GM12874 (cell line): ENCODE data around the gene MICU2.

Experiments
- TF ChIP-seq, protein P1 (sequence below): IDR thresholded peaks from 2 replicates; pipeline ENCODE4 v1.5.1; 2011; ENCODE audit warnings: low read depth, mild to moderate bottlenecking, control low read depth, low read length, moderate library complexity; ENCODE audit not compliant: insufficient read depth

Gene MICU2

GRCh38 chr13:21610687-21611086, 6.7 kb upstream of the MICU2 start:
- TF ChIP-seq, protein P1, sequence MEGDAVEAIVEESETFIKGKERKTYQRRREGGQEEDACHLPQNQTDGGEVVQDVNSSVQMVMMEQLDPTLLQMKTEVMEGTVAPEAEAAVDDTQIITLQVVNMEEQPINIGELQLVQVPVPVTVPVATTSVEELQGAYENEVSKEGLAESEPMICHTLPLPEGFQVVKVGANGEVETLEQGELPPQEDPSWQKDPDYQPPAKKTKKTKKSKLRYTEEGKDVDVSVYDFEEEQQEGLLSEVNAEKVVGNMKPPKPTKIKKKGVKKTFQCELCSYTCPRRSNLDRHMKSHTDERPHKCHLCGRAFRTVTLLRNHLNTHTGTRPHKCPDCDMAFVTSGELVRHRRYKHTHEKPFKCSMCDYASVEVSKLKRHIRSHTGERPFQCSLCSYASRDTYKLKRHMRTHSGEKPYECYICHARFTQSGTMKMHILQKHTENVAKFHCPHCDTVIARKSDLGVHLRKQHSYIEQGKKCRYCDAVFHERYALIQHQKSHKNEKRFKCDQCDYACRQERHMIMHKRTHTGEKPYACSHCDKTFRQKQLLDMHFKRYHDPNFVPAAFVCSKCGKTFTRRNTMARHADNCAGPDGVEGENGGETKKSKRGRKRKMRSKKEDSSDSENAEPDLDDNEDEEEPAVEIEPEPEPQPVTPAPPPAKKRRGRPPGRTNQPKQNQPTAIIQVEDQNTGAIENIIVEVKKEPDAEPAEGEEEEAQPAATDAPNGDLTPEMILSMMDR, result no peak

DNA sequence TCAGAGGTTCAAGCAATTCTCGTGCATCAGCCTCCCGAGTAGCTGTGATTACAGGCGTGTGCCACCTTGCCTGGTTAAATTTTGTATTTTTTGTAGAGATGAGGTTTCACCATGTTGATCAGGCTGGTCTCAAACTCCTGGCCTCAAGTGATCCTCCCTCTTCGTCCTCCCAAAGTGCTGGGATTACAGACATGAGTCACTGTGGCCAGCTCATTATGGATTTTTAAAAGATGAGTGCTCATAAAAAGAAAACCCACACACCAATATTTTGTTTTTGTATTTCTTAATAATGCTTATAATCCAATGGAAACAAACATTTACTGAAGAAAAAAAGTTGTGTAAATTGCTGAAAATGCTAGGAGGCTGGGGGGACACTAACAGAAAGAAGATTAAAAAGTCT, 5.0 kb upstream of the MICU2 start:
- TF ChIP-seq, protein P1, result no peak

- TF ChIP-seq, protein P1, result no peak
Measured at GRCh38 chr13:21606796-21607195, 2.8 kb upstream of the MICU2 start.

DNA sequence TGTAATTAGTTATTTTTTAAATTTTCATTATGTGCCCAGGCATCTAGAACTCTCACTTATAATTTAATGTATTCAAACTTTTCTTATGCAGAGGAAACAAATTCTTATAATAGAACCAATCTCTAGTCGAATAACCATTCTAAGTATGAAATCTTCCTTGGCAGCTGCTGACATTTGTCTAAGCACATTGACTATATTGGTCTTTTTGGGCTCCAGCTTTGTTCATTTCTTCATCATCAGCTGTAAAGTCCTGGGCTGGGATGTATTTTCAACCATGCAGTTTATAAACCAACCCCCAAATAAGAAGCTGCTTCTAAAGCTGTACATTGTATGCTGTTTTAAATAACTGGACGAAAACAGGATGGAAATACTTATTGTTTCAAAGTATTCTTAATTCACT, 2.3 kb upstream of the MICU2 start:
- TF ChIP-seq, protein P1, result no peak

DNA sequence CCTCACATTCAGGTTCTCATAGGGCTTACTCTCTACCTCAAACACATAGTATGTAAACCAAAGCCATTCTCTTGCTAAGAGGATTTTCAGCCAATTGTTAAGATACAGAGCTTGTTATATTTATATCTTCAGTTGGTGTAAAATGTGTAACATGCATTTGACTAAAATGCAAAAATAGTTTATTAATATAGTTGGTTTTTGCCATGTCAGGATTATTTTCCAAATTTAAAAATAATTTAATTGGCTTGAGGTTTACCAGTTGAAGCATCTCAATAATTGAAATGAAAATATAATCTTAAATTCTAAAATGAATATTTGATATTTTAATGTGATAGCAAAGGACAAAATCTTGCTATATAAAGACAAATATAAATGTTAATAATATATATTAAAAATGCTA, 7.2 kb downstream of the MICU2 start:
- TF ChIP-seq, protein P1, result no peak

DNA sequence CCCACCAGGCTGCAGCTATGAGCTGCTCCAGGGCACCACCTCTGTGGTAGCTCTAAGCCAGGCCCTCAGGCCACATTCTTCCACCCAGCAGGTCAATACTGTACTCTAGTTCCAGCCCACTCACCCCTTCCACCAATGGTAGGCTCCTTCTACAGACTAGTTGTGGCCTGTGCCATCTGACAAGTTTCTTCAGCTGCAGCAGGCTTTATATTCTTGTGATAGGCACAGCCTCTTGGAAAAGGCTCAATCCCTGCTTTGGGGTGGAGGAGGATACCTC, 8.5 kb downstream of the MICU2 start:
- TF ChIP-seq, protein P1, result no peak

GRCh38 chr13:21594715-21595545, 9.0 kb downstream of the MICU2 start:
- TF ChIP-seq, protein P1, result no peak
